Breast epithelium (tissue), 4 donors: ENCODE results near the gene AKTIP. TPM values are rescaled to one million over a fixed set of nuclear protein-coding genes. Genes with fewer than 3 reads are reported as not detected.

ENCODE experiments used
- DNase-seq, 2 donors: peaks; one replicate each; pipeline ENCODE4 v3.0.0-alpha.2; 2019; ENCODE audit warnings: low spot score in 2 of 2
- H3K27ac ChIP-seq, 2 donors: fragments of 200-600 bp; sonication (generic) in 1 of 2; one replicate each; pipeline ENCODE4 v1.5.1; 2016 to 2019; ENCODE audit warnings: mild to moderate bottlenecking in 1 of 2
- H3K27me3 ChIP-seq, 2 donors: fragments of 200-600 bp; sonication (generic) in 1 of 2; one replicate each; pipeline versions ENCODE4 v1.5.1 to v1.6.0; 2017 to 2019; ENCODE audit warnings: control low read depth in 1 of 2, mild to moderate bottlenecking in 1 of 2
- H3K36me3 ChIP-seq: fragments of 200-600 bp; one replicate; pipeline ENCODE4 v1.5.1; 2019
- H3K4me1 ChIP-seq, 2 donors: fragments of 200-600 bp; sonication (generic); one replicate each; pipeline ENCODE4 v1.5.1; 2016 to 2019; ENCODE audit warnings: control low read depth in 1 of 2
- H3K4me3 ChIP-seq, 3 donors: fragments of 200-600 bp; sonication (generic); 1 replicate in 2 of 3; 2 replicates in 1 of 3; pipeline ENCODE4 v1.5.1; 2016 to 2019; ENCODE audit warnings: mild to moderate bottlenecking in 3 of 3, moderate library complexity in 2 of 3
- H3K9me3 ChIP-seq, 2 donors: fragments of 200-600 bp; sonication (generic) in 1 of 2; one replicate each; pipeline ENCODE4 v1.5.1; 2016 to 2019; ENCODE audit warnings: control low read depth in 1 of 2
- CTCF ChIP-seq, 3 donors: fragments of 450-650 bp; IDR thresholded peaks; one replicate each; pipeline ENCODE4 v1.5.1; 2016 to 2017; ENCODE audit warnings: antibody characterized with exemption in 3 of 3, mild to moderate bottlenecking in 3 of 3, moderate library complexity in 3 of 3
- POLR2A ChIP-seq: fragments of 450-650 bp; IDR thresholded peaks from one replicate; pipeline ENCODE4 v1.6.1; 2016; ENCODE audit warnings: antibody characterized with exemption, mild to moderate bottlenecking, moderate library complexity
- POLR2AphosphoS5 ChIP-seq, 3 donors: sonication (generic); formaldehyde crosslinking; IDR thresholded peaks; one replicate each; pipeline ENCODE4 v1.6.1; 2017; ENCODE audit warnings: antibody characterized with exemption in 3 of 3
- intact Hi-C: fragments of 100-400 bp; cut with DNase I; formaldehyde crosslinking; loops from one replicate; pipeline ENCODE4 v1.15.1; 2023; ENCODE audit warnings: low total_unique reads
- total RNA-seq, 3 donors: library from RNA; depleted of rRNA; stranded (reverse); fragments of >200 nt; gene quantifications; one replicate each; pipeline ENCODE4 v1.1.0, GENCODE V29; 2016

The AKTIP gene
- total RNA-seq, result 10 to 100 TPM; 39.3 to 56.3 (median 45.3) TPM

- TF ChIP-seq CTCF (IDR thresholded peaks at IDR 0.05) (no peak), POLR2AphosphoS5 (IDR thresholded peaks at IDR 0.05) (no peak), POLR2A (no peak)
- intact Hi-C loops, result no loop called here
- DNase-seq, result peak; percentile 67 to 79
- Histone ChIP-seq H3K4me3 (peak within 1 kb of the TSS; percentile 86 to 93 (median 88)), H3K27ac (peak within 1 kb of the TSS; percentile 91 to 98), H3K9me3 (no peaks in the 10 kb centered on the region), H3K4me1 (peaks cover 0 to 3% of the 10 kb centered on the region in 2 donors), H3K27me3 (no peaks in the 10 kb centered on the region), H3K36me3 (no peaks in the 10 kb centered on the region)
Measured at GRCh38 chr16:53502331-53503269, at the start of gene AKTIP. Gene AKTIP, minus strand, starts transcription at chr16:53503209. Its CDS starts 2,950 bp downstream, at chr16:53500259.

DNA sequence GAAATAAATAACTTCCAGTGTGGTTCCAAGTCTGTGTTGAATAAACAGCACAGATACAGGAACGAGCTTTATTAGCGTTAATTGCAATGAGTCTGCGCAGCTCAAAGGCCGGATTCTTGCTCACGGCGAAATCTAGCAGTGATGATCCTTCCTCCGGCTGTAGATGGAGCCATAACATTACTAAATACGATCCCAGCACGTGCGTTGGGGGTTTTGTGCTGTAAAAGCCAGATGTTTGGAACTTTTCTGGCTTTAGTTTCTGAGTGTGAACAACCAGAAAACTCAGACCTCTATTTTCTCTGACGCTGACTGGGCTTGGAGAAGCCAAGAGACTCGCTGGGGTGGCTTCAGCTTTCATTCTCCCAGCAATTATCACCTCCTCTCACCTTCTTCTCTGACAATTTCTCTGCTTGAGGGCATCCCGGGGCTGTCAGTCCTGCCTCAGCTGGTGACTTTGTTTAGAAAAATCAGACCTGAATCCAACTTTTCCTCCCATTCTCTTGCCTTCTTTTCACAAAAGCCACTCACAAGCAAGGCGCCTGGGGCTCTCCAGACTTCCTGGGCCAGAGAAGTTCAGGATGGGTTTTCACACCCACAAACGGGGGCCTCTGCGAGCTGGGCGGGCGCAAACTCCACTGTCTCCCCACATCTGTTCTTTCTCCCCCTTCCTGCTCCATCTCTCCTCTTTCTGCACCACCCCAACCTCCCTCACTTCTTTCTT lies 47.1 kb upstream of the AKTIP start:
- intact Hi-C loops, result loop anchor here (5.0 to 10.0 kb wide), 2 partner anchors 375 to 693 kb away; no protein-coding TSS in a partner anchor
- TF ChIP-seq CTCF (IDR thresholded peaks at IDR 0.05), result peak in 2 of 3 donors; percentile 53 to 63
- TF ChIP-seq POLR2A, result no peak
- peak in 1 of 3 donors; percentile 52 for TF ChIP-seq POLR2AphosphoS5 (IDR thresholded peaks at IDR 0.05)
- H3K27me3 ChIP-seq, result no peaks in the 10 kb centered on the region

GRCh38 chr16:53546988-53547391 lies 44.0 kb upstream of the AKTIP start:
- no peaks in the 10 kb centered on the region for H3K36me3 ChIP-seq
- intact Hi-C loops, result loop anchor here (5.0 to 10.0 kb wide), 2 partner anchors 378 to 690 kb away; no protein-coding TSS in a partner anchor
- TF ChIP-seq POLR2A, result no peak
- TF ChIP-seq CTCF (IDR thresholded peaks at IDR 0.05), result peak in 1 of 3 donors; percentile 16
- no peak overlapping the region for H3K4me3 ChIP-seq
- peak; percentile 30 to 62 for DNase-seq
- H3K9me3 ChIP-seq, result no peaks in the 10 kb centered on the region
- H3K4me1 ChIP-seq, result no peaks in the 10 kb centered on the region
- no peaks in the 10 kb centered on the region for H3K27me3 ChIP-seq
- peak overlapping the region in 1 of 2 donors; percentile 35 for H3K27ac ChIP-seq

More for the DNA sequence above, 47.1 kb upstream of the AKTIP start:
- Histone ChIP-seq H3K4me3 (peak overlapping the region in 2 of 3 donors; percentile 16 to 36), H3K36me3 (no peaks in the 10 kb centered on the region), H3K4me1 (no peaks in the 10 kb centered on the region), H3K9me3 (no peaks in the 10 kb centered on the region), H3K27ac (peak overlapping the region; percentile 48 to 54)
- peak; percentile 46 to 58 for DNase-seq

- intact Hi-C loops, result loop anchor here (5.0 to 10.0 kb wide), 2 partner anchors 379 to 688 kb away; no protein-coding TSS in a partner anchor
- DNase-seq, result no peak
- Histone ChIP-seq H3K27ac (no peak overlapping the region), H3K9me3 (no peaks in the 10 kb centered on the region), H3K27me3 (no peaks in the 10 kb centered on the region), H3K36me3 (no peaks in the 10 kb centered on the region), H3K4me3 (no peak overlapping the region), H3K4me1 (no peaks in the 10 kb centered on the region)
- TF ChIP-seq POLR2A (no peak), CTCF (IDR thresholded peaks at IDR 0.05) (no peak), POLR2AphosphoS5 (IDR thresholded peaks at IDR 0.05) (no peak)
Measured at GRCh38 chr16:53545433-53545832, 42.4 kb upstream of the AKTIP start.
